Stimulated activated CD8-positive, alpha-beta memory T cell treated with anti-CD3 and anti-CD28 coated beads, Interleukin-4, amount 100 ng/mL, for 4 hours (primary cell): ENCODE results near the gene BRD2.

ENCODE experiments used
- DNase-seq, 2 donors: peaks; one replicate each; pipeline ENCODE4 v3.0.0-alpha.2; 2020; ENCODE audit warnings: low read depth in 2 of 2, low spot score in 1 of 2

BRD2 gene

DNA sequence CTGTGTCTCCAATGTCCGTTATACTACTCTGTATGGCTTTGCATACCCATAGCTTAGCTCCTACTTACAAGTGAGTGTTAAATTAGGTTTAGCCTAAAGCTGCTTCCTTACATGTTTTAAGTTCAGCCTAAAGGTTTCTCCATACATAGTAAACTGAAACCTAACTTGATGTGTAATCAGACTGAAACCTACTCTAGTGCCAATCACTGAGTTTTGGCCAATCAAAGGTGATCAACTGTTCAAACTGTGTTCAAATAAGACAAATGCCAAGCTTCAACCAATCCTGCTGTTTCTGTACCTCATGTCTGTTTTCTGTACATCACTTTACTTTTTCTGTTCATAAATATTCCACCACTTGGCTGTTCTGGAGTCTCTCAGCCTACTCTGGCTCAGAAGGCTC, 21.0 kb downstream of the BRD2 start:
- no peak for DNase-seq

DNA sequence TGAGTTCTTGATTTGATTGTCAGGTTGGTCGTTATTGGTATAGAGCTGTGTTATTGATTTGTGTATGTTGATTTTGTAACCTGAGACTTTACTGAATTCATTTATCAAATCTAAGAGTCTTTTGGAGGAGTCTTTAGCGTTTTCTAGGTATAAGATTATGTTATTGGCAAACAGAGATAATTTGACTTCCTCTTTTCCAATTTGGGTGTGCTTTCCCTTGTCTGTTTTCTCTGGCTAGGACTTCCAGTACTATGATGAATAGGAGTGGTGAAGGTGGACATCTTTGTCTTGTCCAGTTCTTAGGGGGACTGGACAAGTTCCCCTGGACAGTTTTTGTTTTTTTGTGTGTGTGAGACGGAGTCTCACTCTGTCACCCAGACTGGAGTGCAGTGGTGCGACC, 23.6 kb downstream of the BRD2 start:
- no peak for DNase-seq

DNA sequence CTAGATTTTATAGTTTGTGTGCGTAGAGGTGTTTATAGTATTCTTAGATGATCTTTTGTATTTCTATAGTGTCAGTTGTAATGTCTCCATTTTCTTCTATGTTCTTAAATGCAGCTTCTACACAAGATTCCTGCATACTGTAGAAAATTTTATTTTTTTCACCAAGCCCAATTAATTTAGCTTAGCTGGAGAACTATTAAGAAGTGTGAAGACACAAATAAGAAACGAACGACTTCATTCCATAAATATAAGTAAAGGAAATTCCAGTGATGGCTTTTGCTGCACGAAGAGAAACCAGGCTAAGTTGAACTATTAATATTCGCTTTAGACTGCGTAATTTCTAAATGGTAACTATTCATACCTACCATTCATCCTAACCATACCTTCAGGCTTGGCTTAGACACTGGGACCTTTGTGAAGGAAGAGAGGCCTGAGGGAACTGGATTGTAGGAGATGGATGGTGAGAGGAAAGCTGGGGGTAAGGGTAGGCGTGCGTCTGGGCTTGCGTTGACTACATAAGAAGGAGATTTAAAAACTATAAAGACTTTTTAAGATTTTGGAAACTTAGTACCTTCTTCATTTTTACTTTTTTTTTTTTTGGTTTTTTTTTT, 25.1 kb downstream of the BRD2 start:
- DNase-seq, result no peak

DNA sequence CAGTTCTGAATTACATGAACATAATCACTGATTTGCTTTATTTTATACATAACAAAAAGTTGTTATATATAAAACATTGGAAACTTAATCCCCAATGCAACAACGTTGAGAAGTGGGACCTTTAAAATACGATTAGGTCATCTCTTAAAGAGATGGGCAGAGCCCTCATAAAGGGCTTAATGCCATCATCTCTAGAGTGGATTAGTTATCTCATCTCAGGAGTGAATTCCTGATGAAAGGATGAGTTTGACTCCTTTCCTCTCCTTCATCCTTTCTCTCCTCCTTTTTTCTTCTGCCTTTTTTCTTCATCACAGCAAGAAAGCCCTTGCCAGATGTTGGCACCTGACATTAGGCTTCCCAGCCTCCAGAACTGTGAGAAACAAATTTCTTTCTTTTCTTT, 27.1 kb downstream of the BRD2 start:
- no peak for DNase-seq

DNA sequence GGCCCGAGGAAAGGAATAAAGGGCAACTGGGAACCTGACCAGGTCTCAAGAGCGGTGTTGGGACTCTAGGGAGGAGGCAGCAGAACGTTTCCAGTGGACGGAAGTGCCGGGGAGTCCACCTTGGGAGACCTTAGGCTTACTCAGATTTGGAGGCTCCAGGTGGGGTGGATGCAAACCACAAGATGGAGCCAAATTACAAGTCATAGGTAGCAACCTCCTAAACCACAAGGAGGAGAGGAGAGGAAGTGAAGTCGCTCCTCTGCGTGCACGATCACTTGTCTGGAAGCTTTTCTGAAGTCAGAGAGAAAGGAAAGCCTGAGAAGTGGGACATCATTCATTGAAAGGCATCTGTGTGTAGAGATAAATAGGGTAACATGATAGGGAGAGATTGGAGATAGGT, 31.7 kb downstream of the BRD2 start:
- no peak for DNase-seq

DNA sequence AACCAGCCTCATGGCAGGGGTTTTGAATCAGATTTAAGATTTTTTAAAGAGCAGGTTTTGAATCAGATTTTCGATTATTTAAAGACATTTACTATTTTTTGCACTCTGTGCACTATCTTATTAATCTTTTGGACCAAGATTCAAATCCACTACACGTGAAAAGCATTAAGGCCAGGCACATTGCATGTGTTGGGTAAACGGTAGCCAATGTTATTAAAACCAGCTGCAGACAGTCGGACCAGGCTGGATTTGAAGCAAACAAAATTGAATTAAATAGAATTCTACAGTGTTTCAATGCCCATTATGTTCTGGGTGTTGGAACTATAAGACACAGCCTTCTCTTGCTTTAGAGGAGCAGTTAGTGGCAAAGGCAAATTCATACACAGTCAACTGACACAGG, 33.3 kb downstream of the BRD2 start:
- DNase-seq, result no peak

DNA sequence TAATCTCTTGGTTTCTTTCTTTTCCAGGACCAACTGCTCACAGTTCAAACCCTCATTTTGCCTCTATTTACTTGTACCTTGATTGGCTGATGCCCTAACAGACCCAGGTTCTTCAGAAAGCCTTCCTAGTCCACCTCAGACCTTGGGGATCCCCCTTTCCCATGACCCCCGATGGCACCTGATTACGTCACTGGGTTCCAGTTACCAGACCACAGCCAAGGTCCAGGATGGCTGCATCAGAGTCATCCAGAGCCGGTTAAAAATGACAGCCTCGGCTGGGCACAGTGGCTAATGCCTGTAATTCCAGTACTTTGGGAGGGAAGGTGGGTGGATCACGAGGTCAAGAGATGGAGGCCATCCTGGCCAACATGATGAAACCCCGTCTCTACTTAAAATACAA, 36.5 kb downstream of the BRD2 start:
- no peak for DNase-seq

DNA sequence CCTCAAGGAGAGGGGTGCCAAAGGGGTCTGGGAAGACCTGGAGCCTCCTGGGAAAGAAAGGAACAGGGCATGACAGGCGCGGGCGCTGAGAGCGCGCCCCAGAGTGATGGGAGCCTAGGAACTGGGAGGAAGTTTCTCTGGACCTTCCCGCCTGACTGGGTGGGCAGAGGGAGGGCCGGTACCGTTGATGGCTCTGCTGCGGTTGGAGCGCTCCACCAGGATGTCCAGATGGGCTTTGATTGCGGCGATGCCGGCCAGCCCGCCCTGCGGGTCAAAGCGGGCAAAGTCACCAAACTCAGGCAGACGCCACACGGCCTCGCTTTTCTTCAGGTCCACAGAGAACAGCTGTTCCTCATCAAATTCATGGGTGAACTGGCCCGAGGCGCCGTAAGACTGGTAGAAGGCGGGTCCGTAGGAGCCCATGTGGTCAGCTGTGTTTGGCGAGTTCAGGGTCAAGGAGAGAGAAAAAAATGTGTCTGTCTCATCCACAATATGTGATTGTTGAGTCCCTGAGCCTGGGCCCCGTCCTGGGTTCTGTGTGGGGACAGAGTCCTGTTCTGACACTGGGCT, 39.5 kb downstream of the BRD2 start:
- no peak for DNase-seq

DNA sequence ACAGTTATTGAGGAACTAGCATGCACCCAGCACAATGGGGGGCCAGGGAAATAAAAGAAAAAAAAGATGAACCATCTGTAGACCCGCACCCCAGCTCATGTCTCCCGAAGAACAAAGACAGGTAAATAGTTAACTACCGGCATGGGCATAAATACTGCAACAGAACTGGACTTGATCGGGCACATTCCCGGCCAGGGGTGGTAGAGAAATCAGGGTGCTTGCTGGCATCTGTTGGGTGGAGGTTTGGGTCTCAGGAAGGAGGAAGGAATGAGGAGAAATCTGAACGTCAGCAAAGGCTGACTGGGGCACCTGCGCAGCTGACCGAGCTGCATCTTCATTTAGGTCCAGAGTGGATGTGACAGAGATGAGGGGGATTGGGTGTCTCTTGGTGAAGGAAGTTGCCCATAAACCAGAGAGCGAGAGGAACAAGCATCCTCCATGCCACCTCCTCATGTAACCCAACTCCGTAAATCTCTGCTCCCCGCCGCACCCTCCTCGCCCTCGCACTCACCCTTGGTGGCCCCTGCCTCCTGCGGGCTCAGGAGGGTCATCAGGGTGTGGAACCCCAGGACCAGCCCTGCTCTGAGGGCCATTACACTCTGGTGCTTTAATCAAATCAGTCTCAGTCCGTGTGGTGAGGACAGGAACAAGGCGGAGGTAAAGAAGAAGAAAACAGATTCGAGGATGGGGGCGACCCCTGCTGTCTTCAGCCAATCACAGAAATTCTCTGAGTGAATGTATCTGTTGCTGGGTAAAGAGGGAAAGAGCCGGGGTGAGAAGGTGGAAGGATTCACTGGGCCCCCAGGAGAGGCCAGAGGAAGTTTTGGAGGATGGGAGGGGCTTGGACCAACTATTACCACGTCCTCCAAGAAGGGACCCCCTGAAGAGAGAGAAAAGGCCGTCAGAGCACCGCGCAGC, 40.8 kb downstream of the BRD2 start, which contains the start of gene HLA-DOA:
HLA-DOA (minus strand) TSS at position 648 of the 918 bp plus-strand sequence.
- DNase-seq, result peak in 1 of 2 donors; percentile 16

DNA sequence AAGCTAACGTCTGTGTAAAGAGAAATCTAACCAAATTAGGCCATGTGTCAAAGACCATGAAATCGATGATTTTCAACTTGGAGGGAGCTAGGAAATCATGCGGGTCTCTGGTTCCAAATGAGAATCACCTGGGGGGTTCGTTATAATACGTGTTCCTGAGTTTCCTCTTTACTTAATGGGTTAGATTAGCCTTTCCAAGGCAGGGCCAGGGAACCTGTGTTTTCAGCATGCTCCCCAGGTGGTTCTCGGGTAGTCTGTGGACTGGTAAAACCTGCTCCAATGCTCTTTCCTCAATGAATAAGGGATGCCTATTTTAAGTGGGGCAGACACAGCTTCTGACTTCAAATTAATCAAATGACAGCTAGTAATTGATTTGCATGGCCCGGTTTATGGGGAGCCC, 42.0 kb downstream of the BRD2 start:
- no peak for DNase-seq

DNA sequence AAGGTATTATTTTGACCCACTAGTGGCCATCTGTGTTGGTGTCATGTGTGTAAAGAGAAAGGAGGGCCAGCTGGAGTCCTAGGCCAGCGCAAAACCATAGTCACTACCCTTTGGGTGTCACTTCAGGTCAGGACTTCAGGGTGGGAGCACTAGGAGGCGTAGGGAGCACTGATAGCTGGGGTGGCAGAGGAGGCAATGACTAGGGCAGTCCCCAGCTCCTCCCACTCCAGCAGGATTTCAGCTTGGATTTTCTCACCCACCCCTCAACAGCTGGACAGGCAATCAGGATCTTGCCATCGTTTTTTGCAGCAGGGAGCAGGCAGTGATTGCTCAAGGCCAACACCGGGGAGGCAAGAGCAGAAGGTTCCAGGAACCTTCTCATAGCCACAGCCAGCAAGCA, 45.2 kb downstream of the BRD2 start:
- DNase-seq, result no peak

DNA sequence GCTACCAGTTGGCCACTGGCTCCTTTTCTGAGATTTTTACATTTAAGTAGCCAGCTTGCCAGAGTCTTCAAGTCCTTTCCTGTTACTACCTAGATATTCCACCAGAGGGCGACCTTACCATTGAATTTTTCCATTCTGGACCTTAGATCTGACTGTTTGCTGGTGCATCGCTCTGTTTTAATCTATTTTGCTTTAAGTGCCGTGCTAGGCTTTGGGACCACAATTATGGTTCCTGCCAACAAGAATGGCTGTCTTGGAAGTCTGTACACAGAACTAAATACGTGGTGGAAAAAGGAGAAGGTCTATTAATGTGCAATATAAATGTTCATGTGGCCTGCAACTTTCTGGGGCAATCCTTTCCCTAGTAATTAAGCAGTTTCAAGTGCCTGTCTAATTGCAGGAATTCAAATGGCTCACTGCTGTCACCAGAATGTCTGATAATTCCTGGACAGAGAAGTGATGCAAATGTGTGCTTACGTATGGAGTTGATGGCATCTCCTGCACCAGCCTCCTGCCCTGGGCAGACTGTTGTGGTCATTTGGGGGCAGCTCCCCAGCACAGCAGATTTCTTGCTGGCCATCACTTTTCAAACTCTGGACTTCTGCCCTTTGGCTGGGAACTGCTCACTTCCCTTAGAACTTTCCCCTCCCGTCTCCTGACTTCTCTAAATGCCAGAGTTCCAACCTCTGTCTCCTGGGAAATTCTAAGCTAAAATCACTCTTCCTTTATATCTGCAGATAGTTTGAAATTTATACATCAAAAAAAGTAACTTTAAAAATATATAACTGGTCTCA, 46.6 kb downstream of the BRD2 start:
- DNase-seq, result no peak

DNA sequence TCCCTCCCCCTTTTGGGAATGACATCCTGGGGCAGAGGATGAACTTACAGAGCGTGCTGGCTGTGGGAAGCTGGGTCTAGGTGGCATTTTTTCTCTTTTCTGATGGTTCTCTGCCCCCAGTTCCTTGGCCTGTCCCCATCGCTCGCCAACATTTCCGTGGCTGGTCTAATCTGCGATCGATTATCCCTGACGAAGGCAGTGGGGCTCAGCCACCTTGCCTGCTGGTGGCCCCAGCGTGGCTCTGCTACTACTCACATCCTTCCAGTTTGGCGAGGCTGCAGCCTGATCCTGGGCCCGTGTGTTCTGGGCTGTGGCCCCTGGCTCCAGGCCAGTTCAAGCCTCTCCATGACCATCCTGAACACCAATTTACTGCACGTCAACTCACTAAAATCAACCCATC, 47.4 kb downstream of the BRD2 start:
- no peak for DNase-seq

DNA sequence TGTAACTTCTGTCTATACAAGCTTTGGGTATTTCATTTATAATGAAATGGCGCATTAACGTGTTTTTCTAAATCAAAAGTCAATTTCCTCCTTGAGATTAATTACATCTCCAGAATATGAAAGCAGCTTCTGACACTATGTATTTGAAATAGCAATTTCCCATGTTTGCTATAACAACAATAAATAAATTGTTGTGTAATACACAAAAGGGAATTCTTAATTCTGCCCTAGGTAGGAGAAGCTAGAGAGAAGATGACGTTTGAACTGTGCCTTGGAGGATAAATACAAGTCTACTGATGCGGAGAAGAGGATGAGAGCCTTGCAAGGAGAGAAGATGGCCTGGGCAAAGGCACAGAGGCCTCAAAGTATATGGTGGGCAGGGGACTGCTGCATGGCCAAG, 48.6 kb downstream of the BRD2 start:
- DNase-seq, result no peak

DNA sequence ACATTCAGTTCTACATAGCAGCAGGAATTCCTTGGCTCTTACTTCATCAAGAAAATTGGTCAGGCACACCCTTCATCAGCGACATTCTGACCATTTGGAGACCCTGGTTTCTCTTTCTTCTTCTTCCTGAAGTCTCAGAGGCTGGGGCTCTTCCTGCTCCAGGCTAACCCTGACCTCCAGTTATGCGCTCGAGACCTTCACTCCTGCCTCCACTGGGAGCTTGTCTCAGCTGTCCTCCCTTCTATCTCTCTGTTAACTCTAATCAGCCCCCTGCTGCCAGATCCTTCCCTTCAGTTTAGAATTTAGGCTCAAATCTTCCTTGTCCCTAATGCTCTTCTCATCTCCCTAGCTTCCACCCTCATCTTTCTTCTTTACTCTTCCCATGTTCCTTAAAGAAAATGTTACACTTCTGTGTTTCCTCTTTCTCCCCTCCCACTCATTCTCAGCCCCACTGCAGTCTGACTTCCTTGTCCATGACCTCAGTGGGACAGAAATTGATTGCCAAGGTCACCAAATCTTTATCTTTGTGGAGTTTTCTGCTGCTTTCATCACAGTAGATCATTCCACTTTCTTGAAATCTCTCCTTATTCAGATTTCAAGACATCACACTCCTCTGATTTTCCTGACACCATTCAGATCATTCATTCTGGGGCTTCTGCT, 49.4 kb downstream of the BRD2 start:
- DNase-seq, result no peak

DNA sequence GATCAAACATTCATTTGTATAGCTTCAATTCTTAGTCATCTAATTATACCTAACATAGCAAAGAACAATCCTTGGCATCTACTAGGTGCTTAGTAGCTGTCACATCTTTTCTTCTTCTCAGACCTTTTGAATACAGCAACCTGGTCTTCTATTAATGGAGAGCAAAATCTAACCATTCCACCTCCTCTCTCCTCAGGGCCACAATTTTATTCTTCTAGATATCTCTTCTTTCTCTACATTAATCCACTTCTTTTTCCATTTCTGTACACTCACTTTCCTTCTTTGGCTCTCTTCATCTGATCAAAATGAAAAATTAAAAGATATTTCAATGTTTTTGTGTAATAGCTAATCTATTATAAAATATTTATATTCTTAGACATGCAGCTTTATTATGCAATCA, 50.0 kb downstream of the BRD2 start:
- DNase-seq, result no peak

DNA sequence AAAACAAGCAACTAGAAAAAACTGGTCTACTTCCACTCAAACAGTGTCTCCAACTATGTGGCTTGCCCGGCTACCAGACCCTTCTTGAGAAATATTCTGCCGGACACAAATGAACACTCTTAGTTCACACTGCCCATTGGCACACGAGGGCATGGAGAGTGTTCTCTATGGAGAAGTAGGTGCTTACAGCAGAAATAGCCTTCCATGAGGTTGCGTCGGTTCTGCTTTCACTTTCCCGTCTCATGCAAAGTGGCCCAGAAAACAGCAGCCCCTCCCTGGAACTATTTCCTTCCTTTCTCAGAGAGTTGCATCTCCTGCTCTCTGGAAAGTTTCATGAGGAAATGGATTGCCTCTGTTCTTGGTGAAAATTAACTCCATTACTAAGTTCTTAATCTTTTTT, 50.5 kb downstream of the BRD2 start:
- DNase-seq, result peak in 1 of 2 donors; percentile 18

DNA sequence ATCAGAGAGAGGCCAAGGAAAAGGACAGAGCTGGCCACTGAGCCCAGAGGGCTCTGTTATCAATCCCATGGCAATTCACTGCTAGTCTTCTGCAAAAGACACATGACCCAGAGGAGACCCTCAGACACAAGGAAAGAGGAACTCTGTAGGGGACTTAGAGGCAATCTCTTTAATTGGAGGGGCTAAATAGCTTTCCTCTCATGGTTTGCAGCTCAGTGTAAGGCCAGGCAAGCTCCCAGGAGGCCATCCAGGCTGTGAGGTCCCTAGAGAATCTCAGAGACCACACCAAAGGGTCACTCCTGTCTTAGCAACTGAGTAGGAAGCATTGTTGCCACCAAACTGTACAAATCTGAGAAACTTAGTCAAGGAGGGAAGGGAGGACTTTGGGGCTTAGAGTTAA, 51.0 kb downstream of the BRD2 start:
- DNase-seq, result no peak

DNA sequence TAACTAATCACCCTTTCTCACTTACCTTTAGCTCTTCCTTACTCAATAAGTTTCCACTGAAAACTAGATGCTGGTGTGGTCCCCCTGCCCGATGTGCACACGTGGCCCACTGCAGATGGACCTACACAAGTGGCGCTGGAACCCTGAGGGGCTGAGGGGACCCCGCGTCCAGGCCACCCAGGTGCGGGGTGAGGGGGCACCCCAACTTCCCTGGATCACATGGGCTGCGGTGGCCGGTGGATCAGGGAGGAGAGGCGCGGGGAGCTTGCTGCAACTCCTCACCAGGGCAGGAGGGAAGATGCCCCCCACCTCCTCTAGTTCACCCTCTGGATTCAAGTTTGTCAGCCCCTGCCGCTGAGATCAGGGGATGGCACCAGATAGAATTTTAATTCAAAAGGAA, 53.5 kb downstream of the BRD2 start:
- DNase-seq, result no peak

DNA sequence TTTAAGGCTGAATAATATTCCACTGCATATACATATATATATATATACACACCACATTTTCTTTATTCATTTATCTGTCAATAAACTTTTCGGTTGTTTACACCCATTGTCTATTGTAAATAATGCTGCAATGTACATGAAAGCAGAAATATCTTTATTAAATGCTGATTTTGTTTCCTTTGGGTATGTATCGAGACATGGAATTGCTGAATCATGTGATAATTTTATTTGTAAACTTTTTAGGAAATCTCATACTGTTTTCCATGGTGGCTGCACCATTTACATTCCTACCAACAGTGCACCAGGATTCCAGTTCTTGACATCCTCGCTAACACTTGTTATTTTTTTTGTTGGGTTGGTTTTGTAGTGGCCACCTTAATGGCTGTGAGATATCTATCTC, 55.1 kb downstream of the BRD2 start:
- DNase-seq, result no peak

DNA sequence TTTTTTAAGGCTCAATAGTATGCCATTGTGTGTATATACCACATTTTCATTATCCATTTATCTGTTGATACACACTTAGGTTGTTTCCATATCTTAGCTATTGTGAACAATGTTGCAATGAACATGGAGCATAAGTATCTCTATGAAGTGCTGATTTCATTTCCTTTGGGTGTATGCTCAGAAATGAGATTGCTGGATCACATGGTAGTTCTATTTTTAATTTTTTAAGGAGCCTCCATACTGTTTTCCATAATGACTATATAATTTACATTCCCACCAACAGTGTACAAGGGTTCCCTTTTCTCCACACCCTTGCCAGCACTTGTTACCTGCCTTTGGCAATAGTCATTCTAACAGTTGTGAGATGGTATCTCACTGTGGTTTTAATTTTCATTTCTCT, 56.1 kb downstream of the BRD2 start:
- no peak for DNase-seq
